ENCODE results near the gene FAM124B. TPM values are rescaled to one million over a fixed set of nuclear protein-coding genes. Genes with fewer than 3 reads are reported as not detected.
A peak's percentile ranks its signal among the peaks of the same experiment; 100 is the strongest.

Gene FAM124B
- total RNA-seq, 1 donor from 2014 or later = not detected

DNA sequence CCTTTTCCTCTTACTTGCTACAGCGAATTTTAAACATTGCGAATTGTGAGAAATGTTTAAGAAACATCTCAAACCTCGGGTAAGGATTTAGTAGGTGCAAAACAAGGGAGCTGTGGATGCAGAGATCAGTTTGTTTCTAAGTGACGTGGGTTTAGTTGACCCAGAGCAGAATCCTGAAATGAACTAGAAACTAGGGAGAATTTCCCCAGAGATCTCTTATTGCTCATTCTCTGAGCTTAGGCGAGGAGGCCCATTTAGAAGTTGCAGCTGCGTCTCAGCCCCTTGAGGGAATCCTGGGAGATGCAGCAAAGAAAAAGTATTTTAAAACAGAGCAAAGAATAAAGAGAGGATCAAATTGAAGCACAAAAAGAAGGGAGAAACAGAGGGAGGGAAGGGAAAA lies 29.3 kb downstream of the FAM124B start:
- TF ChIP-seq, protein P1, sequence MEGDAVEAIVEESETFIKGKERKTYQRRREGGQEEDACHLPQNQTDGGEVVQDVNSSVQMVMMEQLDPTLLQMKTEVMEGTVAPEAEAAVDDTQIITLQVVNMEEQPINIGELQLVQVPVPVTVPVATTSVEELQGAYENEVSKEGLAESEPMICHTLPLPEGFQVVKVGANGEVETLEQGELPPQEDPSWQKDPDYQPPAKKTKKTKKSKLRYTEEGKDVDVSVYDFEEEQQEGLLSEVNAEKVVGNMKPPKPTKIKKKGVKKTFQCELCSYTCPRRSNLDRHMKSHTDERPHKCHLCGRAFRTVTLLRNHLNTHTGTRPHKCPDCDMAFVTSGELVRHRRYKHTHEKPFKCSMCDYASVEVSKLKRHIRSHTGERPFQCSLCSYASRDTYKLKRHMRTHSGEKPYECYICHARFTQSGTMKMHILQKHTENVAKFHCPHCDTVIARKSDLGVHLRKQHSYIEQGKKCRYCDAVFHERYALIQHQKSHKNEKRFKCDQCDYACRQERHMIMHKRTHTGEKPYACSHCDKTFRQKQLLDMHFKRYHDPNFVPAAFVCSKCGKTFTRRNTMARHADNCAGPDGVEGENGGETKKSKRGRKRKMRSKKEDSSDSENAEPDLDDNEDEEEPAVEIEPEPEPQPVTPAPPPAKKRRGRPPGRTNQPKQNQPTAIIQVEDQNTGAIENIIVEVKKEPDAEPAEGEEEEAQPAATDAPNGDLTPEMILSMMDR (IDR thresholded peaks at IDR 0.05; ENCODE audit: insufficient read depth, low read length, poor library complexity, severe bottlenecking) = no peak
- H3K27me3 ChIP-seq (ENCODE audit: control insufficient read depth, insufficient read depth, low read length) = no peaks in the 10 kb centered on the region
- no peaks in the 10 kb centered on the region for H3K36me3 ChIP-seq (ENCODE audit: control insufficient read depth, insufficient read depth, low read length)
- DNase-seq (ENCODE audit: low read depth) = no peak
- no peak overlapping the region for H3K4me3 ChIP-seq (ENCODE audit: low read depth, low read length)

DNA sequence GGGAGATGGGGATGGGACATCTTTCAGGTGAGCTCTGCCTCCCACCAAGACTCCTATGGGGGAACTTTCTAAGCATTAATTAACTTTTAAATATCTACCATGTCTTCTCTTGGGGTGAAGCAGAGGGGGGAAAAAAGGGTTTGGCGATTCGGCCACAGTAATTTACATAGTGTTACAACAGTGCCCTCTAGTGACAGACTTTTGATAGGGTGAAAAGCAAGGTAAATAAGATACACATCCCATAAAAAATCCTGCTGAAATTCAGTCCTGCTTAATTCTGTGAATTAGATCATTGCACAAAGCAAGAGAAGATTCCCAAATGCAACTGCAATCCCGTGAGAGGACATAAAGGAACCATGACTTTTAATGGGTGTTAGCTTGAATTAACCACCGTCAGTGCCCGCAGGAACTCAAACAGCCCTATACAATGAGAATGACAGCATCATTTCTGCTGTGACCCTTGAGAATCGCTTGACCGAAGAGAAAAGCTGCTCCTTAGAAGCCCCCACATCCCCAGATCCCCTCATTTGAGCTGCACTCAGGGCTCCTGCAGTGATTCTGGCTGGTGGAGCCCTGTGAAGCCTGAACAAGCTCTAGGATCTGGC lies 32.8 kb downstream of the FAM124B start:
- Histone ChIP-seq H3K27me3 (ENCODE audit: control insufficient read depth, insufficient read depth, low read length) (no peaks in the 10 kb centered on the region), H3K4me3 (ENCODE audit: low read depth, low read length) (no peak overlapping the region), H3K36me3 (ENCODE audit: control insufficient read depth, insufficient read depth, low read length) (no peaks in the 10 kb centered on the region)
- no peak for DNase-seq (ENCODE audit: low read depth)
- TF ChIP-seq, protein P1 (IDR thresholded peaks at IDR 0.05; ENCODE audit: insufficient read depth, low read length, poor library complexity, severe bottlenecking) = peak; percentile 60

DNA sequence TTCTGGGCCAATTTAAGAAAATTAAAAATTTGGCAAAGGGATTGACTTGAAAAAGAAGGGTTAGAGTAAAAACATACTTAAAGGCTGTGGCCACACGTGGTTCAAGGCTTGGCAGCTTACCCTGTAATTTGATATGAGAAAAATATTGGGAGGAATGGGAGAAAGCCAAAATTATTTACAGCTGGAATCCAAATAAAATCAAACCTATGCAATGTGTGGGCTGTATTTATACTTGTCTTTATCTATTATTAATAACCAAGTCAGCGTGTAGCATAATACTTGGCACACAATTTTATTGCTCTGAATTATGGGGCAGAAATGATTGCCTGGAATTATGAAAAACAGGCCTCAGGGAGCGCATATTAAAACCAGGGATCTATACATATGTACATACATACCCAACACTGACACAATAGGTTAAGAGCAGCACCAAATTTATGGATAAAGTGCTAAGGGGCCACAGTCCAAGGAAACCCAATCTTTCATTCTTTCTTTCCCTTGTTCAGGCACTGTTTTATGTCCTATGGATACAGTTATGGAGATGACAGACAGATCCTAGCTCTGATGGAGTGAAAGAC lies 35.6 kb downstream of the FAM124B start:
- no peak for DNase-seq (ENCODE audit: low read depth)
- H3K36me3 ChIP-seq (ENCODE audit: control insufficient read depth, insufficient read depth, low read length) = no peaks in the 10 kb centered on the region
- no peaks in the 10 kb centered on the region for H3K27me3 ChIP-seq (ENCODE audit: control insufficient read depth, insufficient read depth, low read length)
- H3K4me3 ChIP-seq (ENCODE audit: low read depth, low read length) = no peak overlapping the region
- TF ChIP-seq, protein P1 (IDR thresholded peaks at IDR 0.05; ENCODE audit: insufficient read depth, low read length, poor library complexity, severe bottlenecking) = no peak

DNA sequence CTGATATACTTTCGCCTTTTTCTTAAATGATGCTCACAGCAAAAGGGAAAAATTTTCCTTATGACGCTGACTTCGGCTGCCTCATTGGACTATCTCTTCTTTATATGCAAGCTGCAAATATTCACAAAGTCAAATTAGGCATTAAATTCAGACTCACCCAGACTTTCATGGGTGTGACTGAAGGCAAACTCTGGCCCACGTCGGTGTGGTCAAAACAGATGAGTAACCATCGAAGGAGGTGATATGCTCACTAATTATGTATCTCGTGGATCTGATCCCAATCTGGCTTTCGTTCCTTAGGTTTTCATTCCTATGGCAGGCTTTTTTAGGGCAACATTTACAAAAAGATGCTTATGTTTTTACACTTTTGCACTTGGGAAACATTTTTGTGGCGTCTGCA lies 36.6 kb downstream of the FAM124B start:
- Histone ChIP-seq H3K27me3 (ENCODE audit: control insufficient read depth, insufficient read depth, low read length) (no peaks in the 10 kb centered on the region), H3K4me3 (ENCODE audit: low read depth, low read length) (no peak overlapping the region), H3K36me3 (ENCODE audit: control insufficient read depth, insufficient read depth, low read length) (no peaks in the 10 kb centered on the region)
- no peak for DNase-seq (ENCODE audit: low read depth)
- TF ChIP-seq, protein P1 (IDR thresholded peaks at IDR 0.05; ENCODE audit: insufficient read depth, low read length, poor library complexity, severe bottlenecking) = no peak

DNA sequence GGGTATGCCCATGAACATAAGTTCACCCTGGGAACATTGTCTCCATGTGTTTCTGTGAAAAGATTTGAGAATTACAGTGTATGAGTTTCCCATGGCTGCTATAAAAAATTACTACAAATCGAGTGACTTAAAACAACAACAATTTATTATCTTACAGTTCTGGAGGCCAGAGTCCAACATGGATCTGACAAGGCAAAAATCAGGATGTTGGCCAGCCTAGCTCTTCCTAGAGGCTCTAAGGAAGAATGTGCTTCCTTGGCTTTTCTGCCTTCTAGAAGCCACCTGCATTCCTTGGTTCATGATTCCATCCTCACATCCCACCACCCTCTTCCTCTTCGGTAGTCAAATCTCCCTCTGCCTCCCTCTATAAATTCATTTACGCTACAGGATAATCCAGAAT lies 38.6 kb downstream of the FAM124B start:
- no peaks in the 10 kb centered on the region for H3K36me3 ChIP-seq (ENCODE audit: control insufficient read depth, insufficient read depth, low read length)
- TF ChIP-seq, protein P1 (IDR thresholded peaks at IDR 0.05; ENCODE audit: insufficient read depth, low read length, poor library complexity, severe bottlenecking) = no peak
- no peaks in the 10 kb centered on the region for H3K27me3 ChIP-seq (ENCODE audit: control insufficient read depth, insufficient read depth, low read length)
- no peak for DNase-seq (ENCODE audit: low read depth)
- no peak overlapping the region for H3K4me3 ChIP-seq (ENCODE audit: low read depth, low read length)

DNA sequence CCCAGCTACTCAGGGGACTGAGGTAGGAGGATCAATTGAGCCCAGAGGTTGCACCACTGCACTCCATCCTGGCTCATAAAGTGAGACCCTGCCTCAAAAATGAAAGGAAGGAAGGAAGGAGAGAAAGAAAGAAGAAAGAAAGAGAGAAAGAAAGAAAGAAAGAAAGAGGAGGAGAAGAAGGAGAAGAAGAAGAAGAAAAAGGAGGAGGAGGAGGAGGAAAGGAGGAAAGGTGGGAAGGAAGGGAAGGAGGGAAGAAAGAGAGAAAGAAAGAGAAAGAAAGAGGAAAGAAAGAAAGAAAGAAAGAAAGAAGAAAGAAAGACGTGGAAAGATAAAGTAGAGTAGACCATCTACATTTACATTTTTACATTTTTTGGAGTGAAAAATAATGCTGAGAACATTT lies 39.8 kb downstream of the FAM124B start:
- no peak for DNase-seq (ENCODE audit: low read depth)
- Histone ChIP-seq H3K36me3 (ENCODE audit: control insufficient read depth, insufficient read depth, low read length) (no peaks in the 10 kb centered on the region), H3K27me3 (ENCODE audit: control insufficient read depth, insufficient read depth, low read length) (no peaks in the 10 kb centered on the region), H3K4me3 (ENCODE audit: low read depth, low read length) (no peak overlapping the region)
- TF ChIP-seq, protein P1 (IDR thresholded peaks at IDR 0.05; ENCODE audit: insufficient read depth, low read length, poor library complexity, severe bottlenecking) = no peak
